ENCODE results near the gene TMEM82. TPM values are rescaled to one million over a fixed set of nuclear protein-coding genes. Genes with fewer than 3 reads are reported as not detected.

TMEM82 gene
- total and polyA plus RNA-seq, 12 donors: 0.14 TPM; not detected in 11

DNA sequence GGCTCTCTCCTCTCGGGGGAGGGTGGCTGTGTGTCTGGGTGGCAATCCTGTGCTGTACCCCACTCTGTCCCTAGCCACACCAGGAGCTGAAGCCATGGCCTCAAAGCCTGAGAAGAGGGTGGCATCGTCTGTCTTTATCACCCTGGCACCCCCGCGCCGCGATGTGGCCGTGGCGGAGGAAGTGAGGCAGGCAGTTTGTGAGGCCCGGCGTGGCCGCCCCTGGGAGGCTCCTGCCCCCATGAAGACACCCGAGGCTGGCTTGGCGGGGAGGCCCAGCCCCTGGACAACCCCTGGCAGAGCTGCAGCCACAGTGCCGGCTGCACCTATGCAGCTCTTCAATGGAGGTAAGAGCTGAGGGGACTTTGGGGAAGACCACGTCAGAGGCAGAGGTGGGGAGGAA lies 22.6 kb downstream of the TMEM82 start:
- Histone ChIP-seq H3K4me3 (no peak overlapping the region), H3K27me3 (no peaks in the 10 kb centered on the region), H3K27ac (no peak overlapping the region), H3K36me3 (replicated peaks in 1 of 2) (peaks cover 0 to 27% of the 10 kb centered on the region in 2 donors), H3K4me1 (replicated peaks in 1 of 2) (peaks cover 0 to 5% of the 10 kb centered on the region in 2 donors), H3K9me3 (replicated peaks in 1 of 3) (no peaks in the 10 kb centered on the region)
- no peak for DNase-seq
- 79 to 100% (median 88%) methylated on average over 1 to 15 of the region's 15 CpGs for WGBS, 4 donors
- TF ChIP-seq, protein P1, sequence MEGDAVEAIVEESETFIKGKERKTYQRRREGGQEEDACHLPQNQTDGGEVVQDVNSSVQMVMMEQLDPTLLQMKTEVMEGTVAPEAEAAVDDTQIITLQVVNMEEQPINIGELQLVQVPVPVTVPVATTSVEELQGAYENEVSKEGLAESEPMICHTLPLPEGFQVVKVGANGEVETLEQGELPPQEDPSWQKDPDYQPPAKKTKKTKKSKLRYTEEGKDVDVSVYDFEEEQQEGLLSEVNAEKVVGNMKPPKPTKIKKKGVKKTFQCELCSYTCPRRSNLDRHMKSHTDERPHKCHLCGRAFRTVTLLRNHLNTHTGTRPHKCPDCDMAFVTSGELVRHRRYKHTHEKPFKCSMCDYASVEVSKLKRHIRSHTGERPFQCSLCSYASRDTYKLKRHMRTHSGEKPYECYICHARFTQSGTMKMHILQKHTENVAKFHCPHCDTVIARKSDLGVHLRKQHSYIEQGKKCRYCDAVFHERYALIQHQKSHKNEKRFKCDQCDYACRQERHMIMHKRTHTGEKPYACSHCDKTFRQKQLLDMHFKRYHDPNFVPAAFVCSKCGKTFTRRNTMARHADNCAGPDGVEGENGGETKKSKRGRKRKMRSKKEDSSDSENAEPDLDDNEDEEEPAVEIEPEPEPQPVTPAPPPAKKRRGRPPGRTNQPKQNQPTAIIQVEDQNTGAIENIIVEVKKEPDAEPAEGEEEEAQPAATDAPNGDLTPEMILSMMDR (IDR thresholded peaks at IDR 0.05): no peak
- TF ChIP-seq POLR2A (IDR thresholded peaks at IDR 0.05): no peak
- intact Hi-C loops (cut with DNase I): no loop called here

GRCh38 chr1:15765495-15766194 lies 23.3 kb downstream of the TMEM82 start:
- TF ChIP-seq, protein P1 (IDR thresholded peaks at IDR 0.05): no peak
- no peak for TF ChIP-seq POLR2A (IDR thresholded peaks at IDR 0.05)
- DNase-seq: no peak
- intact Hi-C loops (cut with DNase I): no loop called here
- peaks cover 0 to 5% of the 10 kb centered on the region in 2 donors for H3K4me1 ChIP-seq (replicated peaks in 1 of 2)
- H3K9me3 ChIP-seq (replicated peaks in 1 of 3): no peaks in the 10 kb centered on the region
- 76 to 86% (median 84%) methylated on average over 17 to 20 of the region's 20 CpGs for WGBS, 4 donors
- no peak overlapping the region for H3K4me3 ChIP-seq
- H3K36me3 ChIP-seq (replicated peaks in 1 of 2): peaks cover 0 to 32% of the 10 kb centered on the region in 2 donors
- peak overlapping the region in 1 of 5 donors; percentile 26 for H3K27ac ChIP-seq
- H3K27me3 ChIP-seq: no peaks in the 10 kb centered on the region

GRCh38 chr1:15767941-15768340 lies 25.6 kb downstream of the TMEM82 start:
- 81 to 92% (median 88%) methylated on average over 5 of the region's 5 CpGs for WGBS, 4 donors
- TF ChIP-seq POLR2A (IDR thresholded peaks at IDR 0.05): no peak
- TF ChIP-seq, protein P1 (IDR thresholded peaks at IDR 0.05): no peak
- intact Hi-C loops (cut with DNase I): no loop called here
- Histone ChIP-seq H3K27ac (no peak overlapping the region), H3K27me3 (no peaks in the 10 kb centered on the region), H3K4me3 (no peak overlapping the region), H3K36me3 (replicated peaks in 1 of 2) (peaks cover 0 to 47% of the 10 kb centered on the region in 2 donors), H3K9me3 (replicated peaks in 1 of 3) (no peaks in the 10 kb centered on the region), H3K4me1 (replicated peaks in 1 of 2) (no peaks in the 10 kb centered on the region)
- DNase-seq: no peak

DNA sequence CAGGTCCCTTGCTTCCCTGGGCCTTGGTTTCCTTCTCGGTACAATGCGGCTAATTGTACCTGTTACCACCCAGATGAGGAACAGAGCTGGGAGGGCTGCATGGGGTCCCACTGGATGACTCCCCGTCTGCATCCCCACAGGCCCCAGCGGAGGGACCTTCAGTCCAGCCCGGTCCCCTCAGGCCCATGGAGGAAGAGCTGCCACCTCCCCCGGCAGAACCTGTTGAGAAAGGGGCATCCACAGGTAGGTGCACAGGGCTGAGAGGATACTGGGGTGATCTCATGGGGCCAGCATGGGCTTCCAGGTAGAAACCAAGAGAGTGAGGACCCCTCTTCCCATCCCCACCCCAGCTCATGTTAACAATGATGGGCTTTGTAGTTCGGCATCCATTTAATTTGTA lies 26.1 kb downstream of the TMEM82 start:
- TF ChIP-seq POLR2A (IDR thresholded peaks at IDR 0.05): no peak
- TF ChIP-seq, protein P1 (IDR thresholded peaks at IDR 0.05): no peak

More for the DNA sequence above, 26.1 kb downstream of the TMEM82 start:
- intact Hi-C loops (cut with DNase I): no loop called here
- Histone ChIP-seq H3K4me3 (no peak overlapping the region), H3K27me3 (no peaks in the 10 kb centered on the region), H3K27ac (no peak overlapping the region), H3K36me3 (replicated peaks in 1 of 2) (peaks cover 0 to 50% of the 10 kb centered on the region in 2 donors), H3K9me3 (replicated peaks in 1 of 3) (no peaks in the 10 kb centered on the region), H3K4me1 (replicated peaks in 1 of 2) (no peaks in the 10 kb centered on the region)
- 86 to 97% (median 96%) methylated on average over 7 of the region's 7 CpGs for WGBS, 4 donors
- no peak for DNase-seq
